Activated CD8-positive, alpha-beta memory T cell treated with anti-CD3 and anti-CD28 coated beads for 1 hour (primary cell): ENCODE measurements around the gene GLT6D1.

Experiments
- DNase-seq, 2 donors: peaks; one replicate each; pipeline ENCODE4 v3.0.0-alpha.2; 2020; ENCODE audit warnings: low read depth in 1 of 2; ENCODE audit errors: extremely low read depth in 1 of 2

GLT6D1 gene

GRCh38 chr9:135609366-135609955 is 29.9 kb downstream of the GLT6D1 start:
- DNase-seq, result no peak

GRCh38 chr9:135608999-135609317 is 30.4 kb downstream of the GLT6D1 start:
- no peak for DNase-seq

GRCh38 chr9:135608294-135608998 is 30.9 kb downstream of the GLT6D1 start:
- no peak for DNase-seq

- no peak for DNase-seq
Observed at GRCh38 chr9:135607401-135608293, 31.7 kb downstream of the GLT6D1 start.

- DNase-seq, result no peak
Observed at GRCh38 chr9:135606885-135607259, 32.5 kb downstream of the GLT6D1 start.

GRCh38 chr9:135605238-135605781 is 34.0 kb downstream of the GLT6D1 start:
- no peak for DNase-seq

- DNase-seq, result no peak
Observed at GRCh38 chr9:135604437-135605237, 34.7 kb downstream of the GLT6D1 start.

GRCh38 chr9:135602789-135603481 is 36.4 kb downstream of the GLT6D1 start:
- peak in 1 of 2 donors; percentile 20 for DNase-seq

GRCh38 chr9:135601988-135602387 is 37.4 kb downstream of the GLT6D1 start:
- no peak for DNase-seq

- no peak for DNase-seq
Observed at GRCh38 chr9:135600296-135600817, 39.0 kb downstream of the GLT6D1 start.

GRCh38 chr9:135596211-135596610 is 43.1 kb downstream of the GLT6D1 start:
- DNase-seq, result no peak

- no peak for DNase-seq
Observed at GRCh38 chr9:135592625-135593024, 46.7 kb downstream of the GLT6D1 start.

GRCh38 chr9:135592331-135592590 is 47.1 kb downstream of the GLT6D1 start:
- no peak for DNase-seq

GRCh38 chr9:135591506-135592330 is 47.6 kb downstream of the GLT6D1 start:
- no peak for DNase-seq

- DNase-seq, result no peak
Observed at GRCh38 chr9:135590486-135591079, 48.8 kb downstream of the GLT6D1 start.

GRCh38 chr9:135589596-135590485 is 49.5 kb downstream of the GLT6D1 start:
- no peak for DNase-seq

GRCh38 chr9:135588886-135589595 is 50.3 kb downstream of the GLT6D1 start:
- DNase-seq, result no peak
